Fibroblast of villous mesenchyme (primary cell): ENCODE data around the gene GPR42. TPM values are rescaled to one million over a fixed set of nuclear protein-coding genes. Genes with fewer than 3 reads are reported as not detected.
"Not testable (repeated sequence)": the region's sequence is repeated elsewhere in the genome, so short reads cannot be mapped to it uniquely, and the experiment has no call there.

Source experiments
- DNase-seq: peaks from one replicate; pipeline ENCODE4 v3.0.0-alpha.2; 2010; ENCODE audit warnings: low read depth
- H3K4me3 ChIP-seq: 2 replicates; pipeline ENCODE4 v1.5.1; 2011; ENCODE audit warnings: low read depth, mild to moderate bottlenecking, low read length
- total RNA-seq: library from RNA; depleted of rRNA; stranded (reverse); fragments of >200 nt; gene quantifications from 2 replicates; pipeline ENCODE4 v1.2.3, GENCODE V29; 2012
- TF ChIP-seq, protein P1 (sequence below): IDR thresholded peaks from 2 replicates; pipeline ENCODE4 v1.5.1; 2012; ENCODE audit warnings: low read depth, mild to moderate bottlenecking, low read length; ENCODE audit not compliant: insufficient read depth

Gene GPR42
- total RNA-seq, 1 donor, result not detected

DNA sequence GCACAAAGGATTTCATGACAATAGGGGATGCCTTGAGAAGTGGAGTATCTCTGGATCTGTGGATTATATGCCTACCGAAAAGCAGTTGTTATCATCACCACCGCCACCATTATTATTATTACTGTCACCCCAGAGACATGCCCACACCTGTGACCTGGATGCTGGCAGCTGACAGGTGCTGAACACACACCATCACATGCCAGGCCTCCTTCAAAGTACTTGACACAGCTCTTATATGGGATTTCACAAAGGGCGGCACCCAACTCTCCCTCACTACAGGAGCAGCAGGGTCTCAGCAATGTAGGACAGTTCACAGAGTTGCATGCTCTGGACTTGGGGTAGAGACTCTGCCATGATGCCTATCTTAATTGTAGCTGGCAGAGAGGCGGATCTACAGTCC, 5.6 kb upstream of the GPR42 start:
- H3K4me3 ChIP-seq, result no peak overlapping the region
- TF ChIP-seq, protein P1, sequence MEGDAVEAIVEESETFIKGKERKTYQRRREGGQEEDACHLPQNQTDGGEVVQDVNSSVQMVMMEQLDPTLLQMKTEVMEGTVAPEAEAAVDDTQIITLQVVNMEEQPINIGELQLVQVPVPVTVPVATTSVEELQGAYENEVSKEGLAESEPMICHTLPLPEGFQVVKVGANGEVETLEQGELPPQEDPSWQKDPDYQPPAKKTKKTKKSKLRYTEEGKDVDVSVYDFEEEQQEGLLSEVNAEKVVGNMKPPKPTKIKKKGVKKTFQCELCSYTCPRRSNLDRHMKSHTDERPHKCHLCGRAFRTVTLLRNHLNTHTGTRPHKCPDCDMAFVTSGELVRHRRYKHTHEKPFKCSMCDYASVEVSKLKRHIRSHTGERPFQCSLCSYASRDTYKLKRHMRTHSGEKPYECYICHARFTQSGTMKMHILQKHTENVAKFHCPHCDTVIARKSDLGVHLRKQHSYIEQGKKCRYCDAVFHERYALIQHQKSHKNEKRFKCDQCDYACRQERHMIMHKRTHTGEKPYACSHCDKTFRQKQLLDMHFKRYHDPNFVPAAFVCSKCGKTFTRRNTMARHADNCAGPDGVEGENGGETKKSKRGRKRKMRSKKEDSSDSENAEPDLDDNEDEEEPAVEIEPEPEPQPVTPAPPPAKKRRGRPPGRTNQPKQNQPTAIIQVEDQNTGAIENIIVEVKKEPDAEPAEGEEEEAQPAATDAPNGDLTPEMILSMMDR, result no peak
- DNase-seq, result no peak

DNA sequence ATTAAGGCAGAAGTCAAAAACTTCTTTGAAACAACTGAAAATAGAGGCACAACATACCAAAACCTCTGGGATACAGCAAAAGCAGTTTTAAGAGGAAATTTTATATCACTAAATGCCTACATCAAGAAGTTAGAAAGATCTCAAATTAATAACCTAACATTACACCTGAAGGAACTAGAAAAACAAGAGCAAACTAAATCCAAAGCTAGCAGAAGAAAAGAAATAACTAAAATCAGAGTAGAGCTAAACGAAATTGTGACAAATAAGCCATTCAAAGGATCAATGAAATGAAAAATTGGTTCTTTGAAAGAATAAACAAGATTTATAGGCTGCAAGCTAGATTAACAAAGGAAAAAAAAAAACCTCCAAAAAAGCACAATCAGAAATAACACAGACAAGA, 2.5 kb upstream of the GPR42 start:
- TF ChIP-seq, protein P1, result no peak
- no peak overlapping the region for H3K4me3 ChIP-seq
- DNase-seq, result no peak

DNA sequence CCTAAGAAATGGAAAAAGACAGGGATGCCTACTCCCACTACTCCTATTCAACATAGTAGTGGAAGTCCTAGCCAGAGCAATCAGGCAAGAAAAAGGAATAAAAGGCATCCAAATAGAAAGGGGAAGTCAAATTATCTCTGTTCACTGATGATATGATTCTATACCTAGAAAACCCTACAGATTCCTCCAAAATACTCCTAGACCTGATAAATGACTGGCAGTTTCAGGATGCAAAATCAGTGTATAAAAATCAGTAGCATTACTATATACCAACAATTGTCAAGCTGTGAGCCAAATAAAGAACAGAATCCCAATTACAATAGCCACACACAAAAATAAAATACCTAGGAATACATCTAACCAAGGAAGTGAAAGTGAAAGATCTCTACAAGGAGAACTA, 1.3 kb upstream of the GPR42 start:
- TF ChIP-seq, protein P1, result no peak
- DNase-seq, result no peak
- H3K4me3 ChIP-seq, result no peak overlapping the region

DNA sequence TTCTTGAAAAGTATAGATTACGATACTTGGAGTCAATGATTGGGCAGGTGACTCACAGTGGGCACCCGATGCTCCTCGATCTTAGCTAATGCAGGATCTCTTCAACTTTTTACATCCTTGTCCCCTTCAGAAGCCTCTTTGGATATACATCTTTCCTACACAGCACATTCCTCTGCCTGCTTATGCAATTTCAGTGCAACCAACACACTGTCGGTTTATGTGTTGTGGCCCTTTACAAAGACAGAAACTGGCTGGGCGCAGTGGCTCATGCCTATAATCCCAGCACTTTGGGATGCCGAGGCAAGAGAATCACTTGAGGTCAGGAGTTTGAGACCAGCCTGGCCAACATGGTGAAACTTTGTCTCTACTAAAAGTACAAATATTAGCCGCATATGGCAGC, 2.6 kb downstream of the GPR42 start:
- DNase-seq, result no peak
- no peak overlapping the region for H3K4me3 ChIP-seq
- TF ChIP-seq, protein P1, result no peak

DNA sequence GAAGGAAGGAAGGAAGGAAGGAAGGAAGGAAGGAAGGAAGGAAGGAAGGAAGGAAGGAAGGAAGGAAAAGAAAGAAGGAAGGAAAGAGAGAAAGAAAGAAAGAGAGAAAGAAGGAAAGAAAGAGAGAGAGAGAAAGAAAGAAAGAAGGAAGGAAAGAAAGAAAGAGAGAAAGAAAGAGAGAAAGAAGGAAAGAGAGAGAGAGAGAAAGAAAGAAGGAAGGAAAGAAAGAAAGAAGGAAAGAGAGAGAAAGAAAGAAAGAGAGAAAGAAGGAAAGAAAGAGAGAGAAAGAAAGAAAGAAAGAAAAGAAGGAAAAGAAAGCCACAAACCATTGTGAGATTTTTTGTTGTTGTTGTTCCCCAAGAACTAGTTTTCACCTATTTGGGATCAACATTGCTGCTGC, 3.2 kb downstream of the GPR42 start:
- H3K4me3 ChIP-seq, DNase-seq: not testable (repeated sequence)

DNA sequence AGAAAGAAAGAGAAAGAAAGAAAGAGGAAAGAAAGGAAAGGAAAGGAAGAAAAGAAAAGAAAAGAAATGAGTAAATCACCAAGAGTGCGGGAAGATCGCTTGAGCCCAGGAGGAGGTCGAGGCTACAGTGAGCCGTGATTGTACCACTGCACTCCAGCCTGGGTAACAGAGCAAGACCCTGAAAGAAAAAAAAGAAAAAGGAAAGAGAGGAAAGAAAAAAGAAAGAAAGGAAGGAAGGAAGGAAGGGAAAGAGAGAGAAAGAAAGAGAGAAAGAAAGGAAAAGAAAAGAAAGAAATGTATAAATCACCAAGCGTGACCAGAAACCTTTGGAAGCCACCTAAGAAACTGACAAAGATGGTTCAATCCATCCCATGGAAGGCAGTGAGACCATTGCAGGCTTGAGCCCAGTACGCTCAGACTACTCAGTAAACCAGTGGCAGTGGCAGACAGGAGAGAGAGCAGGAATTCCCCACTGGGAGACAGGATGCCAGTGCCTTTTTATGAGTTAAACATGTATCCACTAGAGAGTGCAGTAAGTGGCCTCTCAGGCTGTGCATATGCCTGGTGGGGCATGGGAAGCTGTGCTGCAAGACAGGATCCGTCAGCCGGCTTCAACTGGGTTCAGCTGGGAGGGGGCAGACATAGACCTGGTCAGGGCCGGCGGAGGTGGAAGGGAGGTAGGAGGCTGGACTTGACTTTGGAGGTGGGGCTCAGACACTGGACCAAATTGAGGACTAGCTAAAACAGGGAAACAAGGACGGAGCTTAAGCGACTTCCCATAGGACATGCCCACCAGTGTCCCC, 4.8 kb downstream of the GPR42 start:
- TF ChIP-seq, protein P1, result no peak
- H3K4me3 ChIP-seq, result no peak overlapping the region
- DNase-seq, result no peak

DNA sequence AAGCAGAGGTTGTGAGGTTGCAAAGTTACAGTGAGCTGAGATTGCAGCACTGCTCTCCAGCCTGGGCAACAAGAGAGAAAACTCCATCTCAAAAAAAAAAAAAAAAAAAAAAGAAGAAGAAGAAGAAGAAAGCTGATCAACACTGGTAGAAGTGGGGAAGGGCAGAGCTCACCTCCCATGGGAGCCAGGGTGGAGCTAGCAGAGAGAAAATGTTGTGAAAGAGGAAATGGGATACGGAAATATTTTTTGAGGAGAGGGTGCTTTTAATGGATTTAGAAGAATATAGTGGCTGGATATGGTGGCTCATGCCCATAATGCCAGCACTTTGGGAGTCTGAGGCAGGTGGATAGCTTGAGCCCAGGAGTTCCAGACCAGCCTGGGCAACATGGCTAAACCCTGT, 6.8 kb downstream of the GPR42 start:
- no peak overlapping the region for H3K4me3 ChIP-seq
- no peak for DNase-seq
- TF ChIP-seq, protein P1, result no peak
